Left lung (tissue), 10 donors: Measurements from ENCODE around the gene PATL2. TPM values are rescaled to one million over a fixed set of nuclear protein-coding genes. Genes with fewer than 3 reads are reported as not detected.
A peak's percentile ranks its signal among the peaks of the same experiment; 100 is the strongest.
"Not testable (repeated sequence)": the region's sequence is repeated elsewhere in the genome, so short reads cannot be mapped to it uniquely, and the experiment has no call there.

Experiments used
- ATAC-seq: fragments of 200-7000 bp; cut with Tn5 transposase; one replicate; pipeline ENCODE4 v1.9.1; 2020; ENCODE audit warnings: moderate library complexity
- DNase-seq, 4 donors: peaks; one replicate each; pipeline ENCODE4 v3.0.0-alpha.2; 2013 to 2020
- H3K27ac ChIP-seq, 2 donors: fragments of 200-600 bp; sonication (generic) in 1 of 2; one replicate each; pipeline versions ENCODE4 v1.5.0 to v1.8.0; 2020 to 2021
- H3K27me3 ChIP-seq, 2 donors: fragments of 200-600 bp; sonication (generic) in 1 of 2; one replicate each; pipeline versions ENCODE4 v1.5.0 to v1.8.0; 2020 to 2021
- H3K36me3 ChIP-seq, 2 donors: fragments of 200-600 bp; sonication (generic) in 1 of 2; one replicate each; pipeline versions ENCODE4 v1.5.0 to v1.8.0; 2020 to 2021
- H3K4me1 ChIP-seq, 2 donors: fragments of 200-600 bp; one replicate each; pipeline ENCODE4 v1.8.0; 2021
- H3K4me3 ChIP-seq, 2 donors: fragments of 200-600 bp; sonication (generic) in 1 of 2; one replicate each; pipeline versions ENCODE4 v1.5.0 to v1.8.0; 2020 to 2021; ENCODE audit warnings: mild to moderate bottlenecking in 1 of 2
- H3K9me3 ChIP-seq, 2 donors: fragments of 200-600 bp; sonication (generic) in 1 of 2; one replicate each; pipeline versions ENCODE4 v1.5.0 to v1.8.0; 2020 to 2021
- intact Hi-C, 2 donors: fragments of 100-400 bp; cut with DNase I; formaldehyde crosslinking; loops; one replicate each; pipeline versions ENCODE4 v1.11.2 to v1.14.2; 2022
- polyA plus RNA-seq, 6 donors: library from polyadenylated mRNA; unstranded; fragments of 120-200 nt; gene quantifications; one replicate each; pipeline ENCODE4 v1.2.1, GENCODE V29; 2013; ENCODE audit not compliant: insufficient read length in 6 of 6
- total RNA-seq, 2 donors: library from RNA; stranded (reverse); fragmentation: NEBNext Ultra II Directional; extraction: Animal tissue kit (Norgen Biotek cat#: 25700); gene quantifications; one replicate each; pipeline ENCODE4 v1.2.1, GENCODE V29; 2021
- TF ChIP-seq, protein P1 (sequence below), 2 donors: fragments of 200-600 bp; sonication (generic) in 1 of 2; IDR thresholded peaks; one replicate each; pipeline versions ENCODE4 v1.5.0 to v1.8.0; 2021; ENCODE audit warnings: antibody characterized with exemption in 2 of 2
- donor health status: DM: no; HTN: yes; CAD: no.
- donor health status: DM: no; HTN: no; CAD: no.

The PATL2 gene
- total and polyA plus RNA-seq, 8 donors: 0.88 to 3.8 (median 1.1) TPM

DNA sequence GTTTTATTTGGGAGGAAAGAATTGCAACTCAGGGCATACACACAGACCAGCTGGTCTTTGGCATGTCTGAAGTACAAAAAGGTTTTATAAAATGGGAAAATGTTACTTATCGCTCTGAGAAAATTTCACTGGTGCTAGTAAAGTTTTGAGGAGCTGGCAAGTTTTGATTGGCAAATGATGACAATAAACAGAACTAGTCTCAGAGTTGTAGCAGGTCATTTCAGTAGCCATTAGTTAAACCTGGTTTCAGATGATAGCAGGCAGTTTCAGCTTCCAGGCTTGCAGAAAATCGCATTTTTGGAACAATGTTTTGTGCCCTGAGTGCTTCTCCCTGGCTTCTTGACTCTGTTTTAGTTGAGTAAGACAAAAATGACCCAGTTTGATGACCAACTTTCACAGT, 10.9 kb upstream of the PATL2 start:
- DNase-seq: no peak
- H3K36me3 ChIP-seq: peaks cover 0 to 35% of the 10 kb centered on the region in 2 donors
- H3K4me3 ChIP-seq: no peak overlapping the region
- H3K4me1 ChIP-seq: peaks cover 13 to 85% of the 10 kb centered on the region in 2 donors
- peak overlapping the region in 1 of 2 donors; percentile 53 for H3K27ac ChIP-seq
- TF ChIP-seq, protein P1, sequence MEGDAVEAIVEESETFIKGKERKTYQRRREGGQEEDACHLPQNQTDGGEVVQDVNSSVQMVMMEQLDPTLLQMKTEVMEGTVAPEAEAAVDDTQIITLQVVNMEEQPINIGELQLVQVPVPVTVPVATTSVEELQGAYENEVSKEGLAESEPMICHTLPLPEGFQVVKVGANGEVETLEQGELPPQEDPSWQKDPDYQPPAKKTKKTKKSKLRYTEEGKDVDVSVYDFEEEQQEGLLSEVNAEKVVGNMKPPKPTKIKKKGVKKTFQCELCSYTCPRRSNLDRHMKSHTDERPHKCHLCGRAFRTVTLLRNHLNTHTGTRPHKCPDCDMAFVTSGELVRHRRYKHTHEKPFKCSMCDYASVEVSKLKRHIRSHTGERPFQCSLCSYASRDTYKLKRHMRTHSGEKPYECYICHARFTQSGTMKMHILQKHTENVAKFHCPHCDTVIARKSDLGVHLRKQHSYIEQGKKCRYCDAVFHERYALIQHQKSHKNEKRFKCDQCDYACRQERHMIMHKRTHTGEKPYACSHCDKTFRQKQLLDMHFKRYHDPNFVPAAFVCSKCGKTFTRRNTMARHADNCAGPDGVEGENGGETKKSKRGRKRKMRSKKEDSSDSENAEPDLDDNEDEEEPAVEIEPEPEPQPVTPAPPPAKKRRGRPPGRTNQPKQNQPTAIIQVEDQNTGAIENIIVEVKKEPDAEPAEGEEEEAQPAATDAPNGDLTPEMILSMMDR (IDR thresholded peaks at IDR 0.05): no peak
- ATAC-seq: no peak
- H3K9me3 ChIP-seq: no peaks in the 10 kb centered on the region
- no peaks in the 10 kb centered on the region for H3K27me3 ChIP-seq
- intact Hi-C loops: no loop called here

DNA sequence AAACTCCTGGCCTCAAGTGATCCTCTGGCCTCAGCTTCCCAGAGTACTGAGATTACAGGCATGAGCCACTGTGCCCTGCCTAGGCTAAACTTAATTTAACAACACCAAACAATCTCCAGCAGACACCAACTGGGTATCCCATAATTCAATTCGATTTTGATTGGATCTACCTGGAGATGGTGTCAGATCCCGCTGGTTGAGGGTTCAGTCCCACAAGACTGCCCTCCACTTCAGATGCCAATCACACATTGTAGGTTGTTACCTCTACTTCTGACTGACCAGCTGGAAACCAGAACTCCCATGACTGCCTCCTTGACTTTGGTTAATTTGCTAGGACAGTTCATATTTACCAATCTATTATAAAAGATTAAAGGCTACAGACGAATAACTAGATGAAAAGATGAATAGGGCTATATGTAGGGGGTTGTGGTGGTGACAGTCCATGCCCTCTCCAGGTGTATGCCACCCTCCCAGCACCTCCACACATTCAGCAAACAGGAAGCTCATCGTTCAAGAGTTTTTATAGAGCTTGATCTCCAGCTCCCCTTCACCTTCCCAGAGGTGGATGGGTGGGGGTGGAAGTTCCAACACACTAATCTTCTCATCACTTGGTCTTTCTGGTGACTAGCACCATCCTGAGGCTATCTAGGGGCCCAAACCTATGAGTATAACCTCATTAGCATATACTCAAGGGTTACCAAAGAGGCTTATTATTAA, 9.5 kb upstream of the PATL2 start:
- Histone ChIP-seq H3K9me3 (no peaks in the 10 kb centered on the region), H3K27ac (peak overlapping the region in 1 of 2 donors; percentile 43), H3K36me3 (peaks cover 0 to 49% of the 10 kb centered on the region in 2 donors), H3K4me1 (peaks cover 12 to 85% of the 10 kb centered on the region in 2 donors), H3K27me3 (no peaks in the 10 kb centered on the region), H3K4me3 (no peak overlapping the region)
- intact Hi-C loops: no loop called here
- ATAC-seq (no peak), DNase-seq (no peak)
- TF ChIP-seq, protein P1 (IDR thresholded peaks at IDR 0.05): no peak

DNA sequence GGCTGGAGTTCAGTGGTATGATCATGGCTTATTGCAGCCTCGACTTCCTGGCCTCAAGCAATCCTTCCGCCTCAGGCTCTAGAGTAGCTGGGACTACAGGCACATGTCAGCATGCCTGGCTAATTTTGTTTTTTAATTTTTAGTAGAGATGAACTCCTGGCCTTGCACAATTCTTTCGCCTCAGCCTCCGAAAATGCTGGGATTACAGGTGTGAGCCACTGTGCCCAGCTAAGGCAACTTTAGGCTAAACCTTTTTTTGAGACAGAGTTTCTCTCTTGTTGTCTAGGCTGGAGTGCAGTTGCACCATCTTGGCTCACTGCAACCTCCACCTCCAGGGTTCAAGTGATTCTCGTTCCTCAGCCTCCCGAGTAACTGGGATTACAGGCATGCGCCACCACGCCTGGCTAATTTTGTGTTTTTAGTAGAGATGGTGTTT, 8.9 kb upstream of the PATL2 start:
- intact Hi-C loops, ATAC-seq, H3K4me3 ChIP-seq, DNase-seq, H3K9me3 ChIP-seq, H3K27me3 ChIP-seq: not testable (repeated sequence)
- Histone ChIP-seq H3K4me1 (peaks cover 14 to 85% of the 10 kb centered on the region in 2 donors), H3K27ac (peak overlapping the region in 1 of 2 donors; percentile 43), H3K36me3 (peaks cover 0 to 55% of the 10 kb centered on the region in 2 donors)

DNA sequence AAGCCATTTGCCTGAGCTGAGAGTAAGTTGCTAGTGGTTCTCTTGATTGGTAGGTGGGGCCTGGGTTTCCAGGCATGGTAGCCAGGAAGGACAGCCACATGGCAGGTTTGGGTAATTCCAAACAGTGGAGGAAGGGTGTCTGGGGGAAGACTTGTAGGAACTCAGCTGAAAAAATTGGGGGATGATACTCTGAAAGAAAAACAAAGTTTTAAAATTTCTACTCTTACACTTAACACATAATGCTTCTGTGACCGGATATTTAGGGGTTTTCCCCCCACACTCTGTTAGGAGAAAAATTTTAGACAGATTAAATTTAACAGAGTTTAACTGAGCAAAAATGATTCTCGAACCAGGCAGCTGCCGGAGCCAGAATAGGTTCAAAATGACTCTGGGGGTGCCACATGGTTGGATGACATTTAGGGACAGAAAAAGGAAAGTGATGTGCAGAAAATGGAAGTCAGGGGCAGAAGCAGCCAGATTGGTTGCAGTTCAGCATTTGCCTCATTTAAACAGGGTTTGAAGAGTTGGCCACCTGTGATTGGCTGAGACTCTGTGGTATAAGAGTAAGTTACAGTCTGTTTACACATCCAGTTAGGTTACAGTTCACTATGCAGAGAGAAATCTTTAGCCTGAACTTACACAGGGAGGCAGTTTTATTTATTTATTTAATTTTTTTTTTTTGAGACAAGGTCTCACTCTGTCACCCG, 8.3 kb upstream of the PATL2 start:
- Histone ChIP-seq H3K27ac (peak overlapping the region; percentile 33 to 43), H3K27me3 (no peaks in the 10 kb centered on the region), H3K4me1 (peaks cover 17 to 85% of the 10 kb centered on the region in 2 donors), H3K9me3 (no peaks in the 10 kb centered on the region), H3K36me3 (peaks cover 0 to 60% of the 10 kb centered on the region in 2 donors), H3K4me3 (no peak overlapping the region)
- intact Hi-C loops: no loop called here
- TF ChIP-seq, protein P1 (IDR thresholded peaks at IDR 0.05): no peak
- ATAC-seq (peak; percentile 54), DNase-seq (no peak)

DNA sequence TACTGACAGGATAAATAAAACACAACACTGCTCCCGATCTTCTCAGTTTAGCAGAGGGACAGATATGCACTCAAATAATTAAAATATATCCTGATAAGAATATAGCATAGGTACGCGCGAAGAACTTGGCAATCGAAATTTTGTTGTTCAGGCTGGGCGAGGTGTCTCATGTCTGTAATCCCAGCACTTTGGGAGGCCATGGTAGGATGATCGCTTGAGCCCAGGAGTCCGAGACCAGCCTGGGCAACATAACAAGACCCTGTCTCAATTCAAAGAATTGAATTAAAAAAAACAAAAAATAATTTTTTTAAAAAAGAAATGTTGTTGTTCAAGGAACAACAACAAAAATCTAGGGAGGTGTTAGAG, 7.8 kb upstream of the PATL2 start:
- TF ChIP-seq, protein P1 (IDR thresholded peaks at IDR 0.05): no peak
- peak overlapping the region in 1 of 2 donors; percentile 33 for H3K27ac ChIP-seq
- ATAC-seq: no peak

More for the DNA sequence above, 7.8 kb upstream of the PATL2 start:
- DNase-seq: no peak
- Histone ChIP-seq H3K9me3 (no peaks in the 10 kb centered on the region), H3K4me1 (peaks cover 23 to 86% of the 10 kb centered on the region in 2 donors), H3K36me3 (peaks cover 0 to 66% of the 10 kb centered on the region in 2 donors), H3K27me3 (no peaks in the 10 kb centered on the region), H3K4me3 (no peak overlapping the region)
- intact Hi-C loops: no loop called here
